NCI-H82 (cell line): Measurements from ENCODE around the gene SPOPL.
"Not testable (repeated sequence)": the region's sequence is repeated elsewhere in the genome, so short reads cannot be mapped to it uniquely, and the experiment has no call there.

ENCODE experiments used
- DNase-seq: peaks from one replicate; lab custom pipeline; 2025; lab: John Stamatoyannopoulos, UW

SPOPL gene

GRCh38 chr2:138523673-138524042 lies 22.1 kb downstream of the SPOPL start:
- not testable (repeated sequence) for DNase-seq

- DNase-seq, result not testable (repeated sequence)
These were observed 22.8 kb downstream of the SPOPL start for GRCh38 chr2:138524353-138524752.

- no peak for DNase-seq
These were observed 30.3 kb downstream of the SPOPL start for GRCh38 chr2:138531913-138532312.

GRCh38 chr2:138534791-138535190 lies 33.2 kb downstream of the SPOPL start:
- DNase-seq, result no peak

- no peak for DNase-seq
These were observed 34.7 kb downstream of the SPOPL start for GRCh38 chr2:138536302-138536701.

GRCh38 chr2:138536740-138537139 lies 35.2 kb downstream of the SPOPL start:
- DNase-seq, result no peak

- no peak for DNase-seq
These were observed 35.8 kb downstream of the SPOPL start for GRCh38 chr2:138537170-138537915.

GRCh38 chr2:138544206-138544605 lies 42.6 kb downstream of the SPOPL start:
- not testable (repeated sequence) for DNase-seq

GRCh38 chr2:138548796-138549195 lies 47.2 kb downstream of the SPOPL start:
- DNase-seq, result no peak

GRCh38 chr2:138550172-138550571 lies 48.6 kb downstream of the SPOPL start:
- DNase-seq, result no peak

- no peak for DNase-seq
These were observed 49.2 kb downstream of the SPOPL start for GRCh38 chr2:138550670-138551287.

GRCh38 chr2:138554123-138554522 lies 52.6 kb downstream of the SPOPL start:
- DNase-seq, result no peak

- no peak for DNase-seq
These were observed 58.1 kb downstream of the SPOPL start for GRCh38 chr2:138559641-138560040.

GRCh38 chr2:138564586-138565229 lies 63.1 kb downstream of the SPOPL start:
- no peak for DNase-seq

GRCh38 chr2:138565230-138565598 lies 63.6 kb downstream of the SPOPL start:
- DNase-seq, result no peak

- DNase-seq, result peak; percentile 56
These were observed 70.7 kb downstream of the SPOPL start for GRCh38 chr2:138572318-138572717.

GRCh38 chr2:138577066-138577465 lies 75.5 kb downstream of the SPOPL start:
- DNase-seq, result no peak

- no peak for DNase-seq
These were observed 78.0 kb downstream of the SPOPL start for GRCh38 chr2:138579556-138579955.

- no peak for DNase-seq
These were observed 80.3 kb downstream of the SPOPL start for GRCh38 chr2:138581909-138582308.

GRCh38 chr2:138589663-138590062 lies 88.1 kb downstream of the SPOPL start:
- DNase-seq, result no peak

- peak; percentile 22 for DNase-seq
These were observed 94.8 kb downstream of the SPOPL start for GRCh38 chr2:138596403-138596802.

GRCh38 chr2:138600732-138601457 lies 99.3 kb downstream of the SPOPL start:
- no peak for DNase-seq
